Measurements from ENCODE around the gene IRF3.

DNA sequence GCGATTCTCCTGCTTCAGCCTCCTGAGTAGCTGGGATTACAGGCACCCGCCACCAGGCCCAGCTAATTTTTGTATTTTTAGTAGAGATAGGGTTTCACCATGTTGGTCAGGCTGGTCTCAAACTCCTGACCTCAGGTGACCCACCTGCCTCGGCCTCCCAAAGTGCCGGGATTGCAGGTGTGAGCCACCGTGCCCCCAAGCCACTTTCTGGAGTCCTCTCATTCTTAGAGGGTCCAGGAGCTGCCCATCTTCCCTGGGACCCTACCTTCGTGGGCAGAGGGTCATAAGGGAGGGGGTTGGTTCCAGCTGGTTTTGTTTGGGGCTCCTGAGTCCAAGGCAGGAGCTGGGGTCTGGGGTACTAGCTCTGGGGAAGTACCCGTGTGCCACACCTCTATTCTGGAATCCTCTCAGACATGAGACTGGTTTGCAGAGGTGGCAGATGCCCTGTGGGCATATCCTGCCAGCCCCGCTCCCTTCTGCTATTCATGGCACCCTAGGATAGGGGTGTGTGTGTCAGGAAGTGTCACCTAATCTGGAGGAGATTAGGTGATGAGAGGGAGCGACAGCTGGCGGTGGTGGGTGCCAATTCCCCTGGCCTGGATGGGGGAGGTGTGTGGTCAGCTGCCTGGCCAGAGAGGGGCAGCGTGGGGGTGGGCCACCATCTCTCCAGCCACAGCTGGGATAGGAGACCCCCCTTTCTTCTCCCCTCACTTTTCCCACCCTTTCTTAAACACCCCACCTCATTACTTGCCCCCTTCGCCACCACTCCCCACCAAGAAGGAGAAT, 13.5 kb upstream of the IRF3 start:
- TF ChIP-seq, protein P1, sequence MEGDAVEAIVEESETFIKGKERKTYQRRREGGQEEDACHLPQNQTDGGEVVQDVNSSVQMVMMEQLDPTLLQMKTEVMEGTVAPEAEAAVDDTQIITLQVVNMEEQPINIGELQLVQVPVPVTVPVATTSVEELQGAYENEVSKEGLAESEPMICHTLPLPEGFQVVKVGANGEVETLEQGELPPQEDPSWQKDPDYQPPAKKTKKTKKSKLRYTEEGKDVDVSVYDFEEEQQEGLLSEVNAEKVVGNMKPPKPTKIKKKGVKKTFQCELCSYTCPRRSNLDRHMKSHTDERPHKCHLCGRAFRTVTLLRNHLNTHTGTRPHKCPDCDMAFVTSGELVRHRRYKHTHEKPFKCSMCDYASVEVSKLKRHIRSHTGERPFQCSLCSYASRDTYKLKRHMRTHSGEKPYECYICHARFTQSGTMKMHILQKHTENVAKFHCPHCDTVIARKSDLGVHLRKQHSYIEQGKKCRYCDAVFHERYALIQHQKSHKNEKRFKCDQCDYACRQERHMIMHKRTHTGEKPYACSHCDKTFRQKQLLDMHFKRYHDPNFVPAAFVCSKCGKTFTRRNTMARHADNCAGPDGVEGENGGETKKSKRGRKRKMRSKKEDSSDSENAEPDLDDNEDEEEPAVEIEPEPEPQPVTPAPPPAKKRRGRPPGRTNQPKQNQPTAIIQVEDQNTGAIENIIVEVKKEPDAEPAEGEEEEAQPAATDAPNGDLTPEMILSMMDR (optimal IDR thresholded peaks at IDR 0.05 in 1 of 3, IDR thresholded peaks at IDR 0.05 in 1 of 3, conservative IDR thresholded peaks at IDR 0.05 in 1 of 3; ENCODE audit: extremely low read depth in 1 of 3, insufficient read depth in 2 of 3, low read length in 3 of 3), result no peak
- TF ChIP-seq EZH2 (IDR thresholded peaks at IDR 0.05; ENCODE audit: low read length), result no peak

Data from keratinocyte (primary cell).